Activated B cell treated with CpG ODN at 0.5 μM for 24 hours (primary cell): Measurements from ENCODE around the gene DHX15. TPM values are rescaled to one million over a fixed set of nuclear protein-coding genes. Genes with fewer than 3 reads are reported as not detected.

Source experiments
- ATAC-seq: fragments of 200-7000 bp; cut with Tn5 transposase; one replicate; pipeline ENCODE4 v1.10.0; 2021; ENCODE audit warnings: low read depth, mild to moderate bottlenecking, moderate library complexity
- CTCF ChIA-PET: fragments of 350-600 bp; sonication (Branson Sonifier 250); formaldehyde crosslinking; loops from one replicate; lab custom pipeline; 2021; ENCODE audit warnings: antibody characterized with exemption; lab: Charles Lee
- POLR2A ChIA-PET: fragments of 350-600 bp; sonication (Branson Sonifier 250); formaldehyde crosslinking; loops from one replicate; lab custom pipeline; 2021; ENCODE audit warnings: antibody characterized with exemption; lab: Charles Lee
- DNase-seq: peaks from one replicate; pipeline ENCODE4 v3.0.0; 2022
- H3K27ac Mint-ChIP-seq: one replicate; pipeline ENCODE4 v1.8.0; 2020; ENCODE audit warnings: mixed read lengths
- H3K27me3 Mint-ChIP-seq: one replicate; pipeline ENCODE4 v1.8.0; 2021; ENCODE audit warnings: mixed read lengths
- H3K36me3 Mint-ChIP-seq: one replicate; pipeline ENCODE4 v1.8.0; 2021; ENCODE audit warnings: low read depth, mixed read lengths
- H3K4me1 Mint-ChIP-seq: one replicate; pipeline ENCODE4 v1.8.0; 2021; ENCODE audit warnings: mixed read lengths
- H3K4me3 Mint-ChIP-seq: one replicate; pipeline ENCODE4 v1.8.0; 2020; ENCODE audit warnings: mild to moderate bottlenecking, mixed read lengths
- H3K9me3 Mint-ChIP-seq: one replicate; pipeline ENCODE4 v1.8.0; 2020; ENCODE audit warnings: mixed read lengths
- intact Hi-C: fragments of 100-400 bp; cut with micrococcal nuclease; formaldehyde crosslinking; loops from one replicate; pipeline ENCODE4 v1.15.1; 2024
- total RNA-seq: library from RNA; stranded (reverse); gene quantifications from 2 replicates; pipeline ENCODE4 v1.2.3, GENCODE V29; 2022
- TF ChIP-seq, protein P1 (sequence below): fragments of 200-600 bp; IDR thresholded peaks from one replicate; pipeline ENCODE4 v1.8.0; 2022; ENCODE audit warnings: antibody characterized with exemption, mild to moderate bottlenecking

The DHX15 gene
- total RNA-seq, 1 donor from 2014 or later = 163 TPM

DNA sequence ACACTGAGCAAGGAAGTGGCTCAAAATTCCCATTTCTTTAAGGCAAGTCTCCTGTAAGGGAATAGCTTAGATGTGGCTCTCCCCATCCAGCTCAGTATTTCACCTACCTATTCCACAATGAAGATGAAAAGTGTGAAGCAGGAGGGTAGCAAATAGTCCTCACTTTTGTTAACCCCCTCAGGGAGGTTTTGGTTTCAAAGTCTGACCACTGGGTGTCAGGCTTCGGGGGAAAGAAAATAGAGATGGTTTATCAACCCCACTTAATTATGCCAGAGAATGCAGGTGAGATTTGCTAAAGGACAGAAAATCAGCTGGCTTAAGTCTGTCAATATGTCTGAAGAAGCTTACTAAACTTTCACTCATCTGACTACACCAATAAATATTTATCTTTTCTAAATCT, 69.5 kb downstream of the DHX15 start:
- DNase-seq (no peak), ATAC-seq (no peak)
- Mint-ChIP-seq H3K27me3 (no peaks in the 10 kb centered on the region), H3K9me3 (peaks cover 2% of the 10 kb centered on the region), H3K4me3 (no peak overlapping the region), H3K4me1 (no peaks in the 10 kb centered on the region), H3K27ac (no peak overlapping the region), H3K36me3 (peaks cover 37% of the 10 kb centered on the region)
- CTCF ChIA-PET = no interaction called here
- TF ChIP-seq, protein P1, sequence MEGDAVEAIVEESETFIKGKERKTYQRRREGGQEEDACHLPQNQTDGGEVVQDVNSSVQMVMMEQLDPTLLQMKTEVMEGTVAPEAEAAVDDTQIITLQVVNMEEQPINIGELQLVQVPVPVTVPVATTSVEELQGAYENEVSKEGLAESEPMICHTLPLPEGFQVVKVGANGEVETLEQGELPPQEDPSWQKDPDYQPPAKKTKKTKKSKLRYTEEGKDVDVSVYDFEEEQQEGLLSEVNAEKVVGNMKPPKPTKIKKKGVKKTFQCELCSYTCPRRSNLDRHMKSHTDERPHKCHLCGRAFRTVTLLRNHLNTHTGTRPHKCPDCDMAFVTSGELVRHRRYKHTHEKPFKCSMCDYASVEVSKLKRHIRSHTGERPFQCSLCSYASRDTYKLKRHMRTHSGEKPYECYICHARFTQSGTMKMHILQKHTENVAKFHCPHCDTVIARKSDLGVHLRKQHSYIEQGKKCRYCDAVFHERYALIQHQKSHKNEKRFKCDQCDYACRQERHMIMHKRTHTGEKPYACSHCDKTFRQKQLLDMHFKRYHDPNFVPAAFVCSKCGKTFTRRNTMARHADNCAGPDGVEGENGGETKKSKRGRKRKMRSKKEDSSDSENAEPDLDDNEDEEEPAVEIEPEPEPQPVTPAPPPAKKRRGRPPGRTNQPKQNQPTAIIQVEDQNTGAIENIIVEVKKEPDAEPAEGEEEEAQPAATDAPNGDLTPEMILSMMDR = no peak
- POLR2A ChIA-PET = no interaction called here
- intact Hi-C loops = no loop called here

DNA sequence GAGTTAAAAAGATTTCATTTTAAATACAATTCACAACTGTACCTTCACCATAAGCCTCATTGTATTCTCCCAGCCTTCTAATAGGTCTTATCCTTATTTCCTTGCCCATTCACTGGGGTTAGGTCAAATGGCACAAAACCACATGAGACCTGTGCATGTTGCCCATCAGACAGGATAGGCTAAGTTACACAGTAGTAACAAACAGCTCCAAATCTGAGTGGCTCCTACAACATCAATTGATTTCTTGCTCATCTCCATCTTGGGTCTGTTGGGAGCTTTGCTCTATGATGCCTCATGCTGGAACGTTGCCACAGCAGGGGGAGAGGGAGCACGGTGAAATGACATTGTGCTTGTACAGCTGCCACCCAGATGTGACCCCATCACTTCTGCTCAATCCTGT, 70.6 kb downstream of the DHX15 start:
- Mint-ChIP-seq H3K36me3 (peaks cover 28% of the 10 kb centered on the region), H3K9me3 (peaks cover 2% of the 10 kb centered on the region), H3K27ac (no peak overlapping the region), H3K4me3 (no peak overlapping the region), H3K4me1 (no peaks in the 10 kb centered on the region), H3K27me3 (no peaks in the 10 kb centered on the region)
- ATAC-seq (no peak), DNase-seq (no peak)
- intact Hi-C loops = no loop called here
- ChIA-PET POLR2A (no interaction called here), CTCF (no interaction called here)
- TF ChIP-seq, protein P1 = no peak

DNA sequence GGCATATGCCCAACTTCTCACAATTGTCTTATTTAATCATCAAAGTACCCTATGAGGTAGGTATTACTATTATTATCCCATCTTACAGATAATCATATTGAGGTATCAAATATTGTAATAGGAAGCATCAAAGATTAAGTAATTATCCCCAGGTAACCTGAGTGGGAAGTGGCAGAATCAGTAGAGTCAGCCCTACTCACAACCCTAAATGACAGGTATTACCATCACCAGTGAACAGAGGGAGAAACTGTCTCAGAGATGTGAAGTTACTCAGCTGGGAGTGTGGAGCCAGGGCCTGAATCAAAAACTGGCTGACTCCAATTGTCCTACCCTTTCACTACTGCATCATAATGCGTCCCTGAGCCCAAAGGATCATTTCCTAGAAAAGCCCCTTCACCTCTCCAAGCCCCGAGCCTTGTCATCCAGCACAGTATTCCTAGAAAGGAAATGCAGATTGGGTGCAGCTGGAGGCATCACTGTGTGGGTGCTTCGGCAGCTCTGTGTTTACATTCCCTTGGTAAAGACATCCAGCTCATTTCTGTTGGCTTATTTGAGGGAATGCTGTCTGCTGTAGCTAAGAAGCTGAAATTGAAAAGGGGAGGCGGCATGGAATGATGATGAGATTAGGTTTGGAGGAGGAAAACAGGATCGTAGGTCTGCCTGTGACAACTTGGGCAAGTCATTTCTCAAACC, 72.8 kb downstream of the DHX15 start:
- CTCF ChIA-PET = no interaction called here
- Mint-ChIP-seq H3K4me3 (no peak overlapping the region), H3K9me3 (peaks cover 2% of the 10 kb centered on the region), H3K4me1 (no peaks in the 10 kb centered on the region), H3K27me3 (no peaks in the 10 kb centered on the region), H3K36me3 (peaks cover 13% of the 10 kb centered on the region), H3K27ac (no peak overlapping the region)
- ATAC-seq (no peak), DNase-seq (no peak)
- intact Hi-C loops = no loop called here
- TF ChIP-seq, protein P1 = no peak
- POLR2A ChIA-PET = no interaction called here

DNA sequence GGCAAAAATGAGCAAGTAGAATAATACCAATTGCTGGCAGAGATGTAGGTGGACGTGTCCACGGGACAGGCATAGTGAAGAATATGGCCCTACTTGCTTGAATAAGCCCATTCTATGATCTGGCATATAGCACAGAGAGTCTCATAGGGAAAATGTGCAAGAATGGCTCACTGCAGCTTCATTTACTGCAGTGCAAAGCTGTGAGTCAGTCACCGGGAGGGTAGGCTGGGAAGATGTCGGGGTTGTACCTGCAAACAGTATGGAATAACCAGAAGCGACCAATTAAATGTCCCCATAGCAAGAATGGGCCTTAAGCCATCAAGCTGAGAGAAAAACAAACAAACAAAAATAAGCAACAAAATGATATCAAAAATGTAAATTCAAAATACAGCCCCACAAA, 74.3 kb downstream of the DHX15 start:
- Mint-ChIP-seq H3K27me3 (no peaks in the 10 kb centered on the region), H3K9me3 (no peaks in the 10 kb centered on the region), H3K4me1 (no peaks in the 10 kb centered on the region), H3K36me3 (peaks cover 8% of the 10 kb centered on the region), H3K27ac (no peak overlapping the region), H3K4me3 (no peak overlapping the region)
- no peak for ATAC-seq
- POLR2A ChIA-PET = no interaction called here
- CTCF ChIA-PET = no interaction called here
- intact Hi-C loops = no loop called here
- DNase-seq = no peak
- TF ChIP-seq, protein P1 = no peak

DNA sequence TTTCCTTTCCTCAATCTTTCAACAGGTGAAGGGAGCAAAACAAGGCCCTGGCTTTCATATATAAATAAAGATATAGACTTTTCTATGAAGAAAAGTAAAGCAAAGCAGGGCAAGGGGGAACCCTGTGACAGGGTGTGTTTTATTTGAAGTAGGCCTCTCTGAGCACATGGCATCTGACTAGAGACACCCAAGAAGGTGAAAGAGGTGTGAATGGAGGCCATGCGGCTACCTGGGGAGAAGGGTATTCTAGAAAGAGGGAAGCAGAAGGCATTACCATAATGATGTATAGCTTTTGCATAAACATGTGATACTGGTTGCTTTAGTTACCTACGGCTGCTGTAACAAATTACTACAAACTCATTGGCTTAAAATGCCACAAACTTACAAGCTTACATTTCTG, 75.8 kb downstream of the DHX15 start:
- H3K27me3 Mint-ChIP-seq = peaks cover 3% of the 10 kb centered on the region
- no peaks in the 10 kb centered on the region for H3K36me3 Mint-ChIP-seq
- no peaks in the 10 kb centered on the region for H3K9me3 Mint-ChIP-seq
- intact Hi-C loops = no loop called here
- no peak overlapping the region for H3K4me3 Mint-ChIP-seq
- no peaks in the 10 kb centered on the region for H3K4me1 Mint-ChIP-seq
- ChIA-PET CTCF (no interaction called here), POLR2A (no interaction called here)
- DNase-seq (no peak), ATAC-seq (no peak)
- TF ChIP-seq, protein P1 = no peak
- H3K27ac Mint-ChIP-seq = no peak overlapping the region
